Upper lobe of left lung (tissue), 4 donors: ENCODE data around the gene ACVR1.

Experiments used
- EP300 ChIP-seq, 4 donors: sonication (generic); formaldehyde crosslinking; IDR thresholded peaks; one replicate each; pipeline ENCODE4 v1.5.1; 2017; ENCODE audit warnings: antibody characterized with exemption in 4 of 4, control low read depth in 2 of 4
- POLR2A ChIP-seq, 4 donors: fragments of 450-650 bp; IDR thresholded peaks; one replicate each; pipeline ENCODE4 v1.5.1; 2016 to 2017; ENCODE audit warnings: antibody characterized with exemption in 4 of 4, mild to moderate bottlenecking in 2 of 4
- POLR2AphosphoS5 ChIP-seq, 2 donors: sonication (generic); formaldehyde crosslinking; IDR thresholded peaks; one replicate each; pipeline ENCODE4 v1.5.1; 2017; ENCODE audit warnings: antibody characterized with exemption in 2 of 2
- TF ChIP-seq, protein P1 (sequence below), 6 experiments: fragments of 450-650 bp in 4 of 6; fragments of 200-600 bp in 2 of 6; sonication (generic) in 2 of 6; IDR thresholded peaks; one replicate each; pipeline ENCODE4 v1.5.1; 2016 to 2019; ENCODE audit warnings: antibody characterized with exemption in 6 of 6

DNA sequence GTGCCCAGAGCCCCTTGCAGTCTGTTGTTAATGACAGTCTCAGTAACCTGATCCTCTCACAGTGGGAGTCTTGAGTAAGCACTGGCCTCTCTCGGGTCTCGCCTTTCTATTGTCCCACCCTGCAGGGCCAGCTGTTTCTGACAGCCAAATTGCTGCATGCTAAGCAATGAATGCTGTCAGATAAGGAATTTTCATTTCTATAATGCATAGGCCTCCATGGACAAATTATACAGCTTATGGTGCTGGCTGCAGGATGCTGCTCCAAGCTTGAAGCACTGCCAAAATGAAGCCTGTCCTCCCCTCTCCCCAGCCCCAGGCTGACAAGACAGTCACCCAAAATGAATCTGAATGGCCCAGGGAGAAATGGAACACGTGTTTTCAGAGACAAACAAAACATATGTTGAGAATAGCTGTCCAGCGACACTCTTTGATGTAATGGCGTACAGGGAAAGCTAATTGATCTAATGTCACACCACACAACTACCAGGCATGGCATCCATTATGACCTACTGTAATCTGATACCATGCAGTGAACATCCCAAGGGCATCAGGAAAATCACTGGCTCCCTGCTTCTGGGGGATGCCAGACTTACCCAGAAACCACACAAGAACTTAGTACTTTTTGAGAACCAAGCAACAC, 36.8 kb downstream of the ACVR1 start:
- TF ChIP-seq, protein P1, sequence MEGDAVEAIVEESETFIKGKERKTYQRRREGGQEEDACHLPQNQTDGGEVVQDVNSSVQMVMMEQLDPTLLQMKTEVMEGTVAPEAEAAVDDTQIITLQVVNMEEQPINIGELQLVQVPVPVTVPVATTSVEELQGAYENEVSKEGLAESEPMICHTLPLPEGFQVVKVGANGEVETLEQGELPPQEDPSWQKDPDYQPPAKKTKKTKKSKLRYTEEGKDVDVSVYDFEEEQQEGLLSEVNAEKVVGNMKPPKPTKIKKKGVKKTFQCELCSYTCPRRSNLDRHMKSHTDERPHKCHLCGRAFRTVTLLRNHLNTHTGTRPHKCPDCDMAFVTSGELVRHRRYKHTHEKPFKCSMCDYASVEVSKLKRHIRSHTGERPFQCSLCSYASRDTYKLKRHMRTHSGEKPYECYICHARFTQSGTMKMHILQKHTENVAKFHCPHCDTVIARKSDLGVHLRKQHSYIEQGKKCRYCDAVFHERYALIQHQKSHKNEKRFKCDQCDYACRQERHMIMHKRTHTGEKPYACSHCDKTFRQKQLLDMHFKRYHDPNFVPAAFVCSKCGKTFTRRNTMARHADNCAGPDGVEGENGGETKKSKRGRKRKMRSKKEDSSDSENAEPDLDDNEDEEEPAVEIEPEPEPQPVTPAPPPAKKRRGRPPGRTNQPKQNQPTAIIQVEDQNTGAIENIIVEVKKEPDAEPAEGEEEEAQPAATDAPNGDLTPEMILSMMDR (IDR thresholded peaks at IDR 0.05) = no peak
- TF ChIP-seq EP300 (IDR thresholded peaks at IDR 0.05) = no peak
- no peak for TF ChIP-seq POLR2AphosphoS5 (IDR thresholded peaks at IDR 0.05)
- TF ChIP-seq POLR2A (IDR thresholded peaks at IDR 0.05) = no peak
